Measurements from ENCODE around the gene DDX41.
"Not testable (repeated sequence)": the region's sequence is repeated elsewhere in the genome, so short reads cannot be mapped to it uniquely, and the experiment has no call there.

Gene DDX41

GRCh38 chr5:177516601-177517568 lies at the start of gene DDX41:
Gene DDX41 (minus strand): TSS chr5:177516961. CDS start chr5:177516945, 16 bp downstream.
- DNase-seq, result peak; percentile 82

- no peak for DNase-seq
Measured at GRCh38 chr5:177565046-177565445, 48.3 kb upstream of the DDX41 start.

GRCh38 chr5:177559446-177559941 lies 42.7 kb upstream of the DDX41 start:
- not testable (repeated sequence) for DNase-seq

GRCh38 chr5:177557796-177558195 lies 41.0 kb upstream of the DDX41 start:
- no peak for DNase-seq

GRCh38 chr5:177557041-177557647 lies 40.4 kb upstream of the DDX41 start:
- no peak for DNase-seq

GRCh38 chr5:177555665-177556064 lies 38.9 kb upstream of the DDX41 start:
- no peak for DNase-seq

GRCh38 chr5:177555228-177555627 lies 38.5 kb upstream of the DDX41 start:
- no peak for DNase-seq

GRCh38 chr5:177554474-177555111 lies 37.8 kb upstream of the DDX41 start, which contains the start of gene FAM193B:
Gene FAM193B (minus strand): TSS chr5:177554563. CDS start chr5:177554458, 105 bp downstream.
- peak; percentile 44 for DNase-seq

- DNase-seq, result no peak
Measured at GRCh38 chr5:177553671-177554429, 37.1 kb upstream of the DDX41 start.

- no peak for DNase-seq
Measured at GRCh38 chr5:177552839-177553455, 36.2 kb upstream of the DDX41 start.

- DNase-seq, result no peak
Measured at GRCh38 chr5:177550122-177550521, 33.4 kb upstream of the DDX41 start.

GRCh38 chr5:177548495-177548894 lies 31.7 kb upstream of the DDX41 start:
- no peak for DNase-seq

GRCh38 chr5:177547736-177548135 lies 31.0 kb upstream of the DDX41 start:
- DNase-seq, result no peak

- DNase-seq, result no peak
Measured at GRCh38 chr5:177546258-177546741, 29.5 kb upstream of the DDX41 start.

GRCh38 chr5:177545487-177546257 lies 28.9 kb upstream of the DDX41 start:
- no peak for DNase-seq

GRCh38 chr5:177542816-177543465 lies 26.2 kb upstream of the DDX41 start:
- peak; percentile 69 for DNase-seq

GRCh38 chr5:177540438-177540837 lies 23.7 kb upstream of the DDX41 start:
- no peak for DNase-seq

- DNase-seq, result no peak
Measured at GRCh38 chr5:177539411-177539810, 22.6 kb upstream of the DDX41 start.

GRCh38 chr5:177538876-177539275 lies 22.1 kb upstream of the DDX41 start:
- no peak for DNase-seq

All from NCI-H524 treated with DMSO at 0.1 percent for 48 hours (cell line).